Neural progenitor cell (in vitro differentiated cells): ENCODE data around the gene FLT4. TPM values are rescaled to one million over a fixed set of nuclear protein-coding genes. Genes with fewer than 3 reads are reported as not detected.
A peak's percentile ranks its signal among the peaks of the same experiment; 100 is the strongest.

ENCODE experiments used
- DNase-seq: peaks from one replicate; pipeline ENCODE4 v3.0.0-alpha.2; 2016; ENCODE audit warnings: low spot score
- H2AFZ ChIP-seq: fragments of 200-600 bp; sonication (generic); replicated peaks from 2 replicates; pipeline ENCODE4 v1.6.1; 2016; ENCODE audit warnings: antibody characterized with exemption
- H3F3A ChIP-seq: fragments of 200-600 bp; sonication (generic); 2 replicates; pipeline ENCODE4 v1.6.1; 2016; ENCODE audit warnings: antibody characterized with exemption, low read depth
- H3K27ac ChIP-seq: fragments of 200-600 bp; sonication (generic); 2 replicates; pipeline ENCODE4 v1.5.1; 2016; ENCODE audit warnings: mild to moderate bottlenecking
- H3K27me3 ChIP-seq: fragments of 200-600 bp; sonication (generic); 2 replicates; pipeline ENCODE4 v1.6.1; 2016; ENCODE audit warnings: mild to moderate bottlenecking, moderate library complexity
- H3K36me3 ChIP-seq: fragments of 200-600 bp; sonication (generic); 2 replicates; pipeline ENCODE4 v1.5.1; 2016
- H3K4me1 ChIP-seq: fragments of 200-600 bp; sonication (generic); 2 replicates; pipeline ENCODE4 v1.6.1; 2016; ENCODE audit warnings: mixed run types
- H3K4me2 ChIP-seq: fragments of 200-600 bp; sonication (generic); 2 replicates; pipeline ENCODE4 v1.6.1; 2016
- H3K4me3 ChIP-seq: fragments of 200-600 bp; sonication (generic); 2 replicates; pipeline ENCODE4 v1.5.1; 2016
- H3K79me2 ChIP-seq: fragments of 200-600 bp; sonication (generic); 2 replicates; pipeline ENCODE4 v1.6.1; 2016; ENCODE audit warnings: low read depth
- H3K9ac ChIP-seq: fragments of 200-600 bp; sonication (generic); 2 replicates; pipeline ENCODE4 v1.6.1; 2016
- H3K9me3 ChIP-seq: fragments of 200-600 bp; sonication (generic); 2 replicates; pipeline ENCODE4 v1.5.1; 2016; ENCODE audit warnings: low read depth
- H4K20me1 ChIP-seq: fragments of 200-600 bp; sonication (generic); 2 replicates; pipeline ENCODE4 v1.6.1; 2016; ENCODE audit warnings: low read depth
- H3K27ac Mint-ChIP-seq: 3 replicates; pipeline ENCODE4 v1.8.0; 2021; ENCODE audit warnings: mixed read lengths
- H3K27me3 Mint-ChIP-seq: 2 replicates; pipeline ENCODE4 v1.8.0; 2022; ENCODE audit warnings: low read depth, mild to moderate bottlenecking, inconsistent platforms, moderate library complexity, mixed read lengths; ENCODE audit not compliant: insufficient read depth
- H3K36me3 Mint-ChIP-seq: 3 replicates; pipeline ENCODE4 v1.8.0; 2021; ENCODE audit warnings: mixed read lengths
- H3K4me1 Mint-ChIP-seq: 3 replicates; pipeline ENCODE4 v1.8.0; 2021; ENCODE audit warnings: mixed read lengths
- H3K4me3 Mint-ChIP-seq: 3 replicates; pipeline ENCODE4 v1.8.0; 2021; ENCODE audit warnings: mild to moderate bottlenecking, moderate library complexity, mixed read lengths
- H3K9me3 Mint-ChIP-seq: 3 replicates; pipeline ENCODE4 v1.8.0; 2020; ENCODE audit warnings: mixed read lengths
- CTCF ChIP-seq: fragments of 200-600 bp; sonication (generic); IDR thresholded peaks from 2 replicates; pipeline ENCODE4 v1.5.1; 2017; ENCODE audit warnings: antibody characterized with exemption, mild to moderate bottlenecking
- EZH2 ChIP-seq: fragments of 200-600 bp; sonication (generic); IDR thresholded peaks from 2 replicates; pipeline ENCODE4 v1.6.1; 2017; ENCODE audit warnings: antibody characterized with exemption, mild to moderate bottlenecking, moderate library complexity
- EZH2phosphoT487 ChIP-seq: fragments of 200-600 bp; sonication (generic); IDR thresholded peaks from 2 replicates; pipeline ENCODE4 v1.6.1; 2017; ENCODE audit warnings: antibody characterized with exemption
- total RNA-seq: library from RNA; depleted of rRNA; stranded (reverse); fragments of >200 nt; gene quantifications from 2 replicates; pipeline ENCODE4 v1.2.3, GENCODE V29; 2015; ENCODE audit warnings: low replicate concordance

Gene FLT4
- total RNA-seq, 1 donor from 2014 or later, result 2.3 TPM

DNA sequence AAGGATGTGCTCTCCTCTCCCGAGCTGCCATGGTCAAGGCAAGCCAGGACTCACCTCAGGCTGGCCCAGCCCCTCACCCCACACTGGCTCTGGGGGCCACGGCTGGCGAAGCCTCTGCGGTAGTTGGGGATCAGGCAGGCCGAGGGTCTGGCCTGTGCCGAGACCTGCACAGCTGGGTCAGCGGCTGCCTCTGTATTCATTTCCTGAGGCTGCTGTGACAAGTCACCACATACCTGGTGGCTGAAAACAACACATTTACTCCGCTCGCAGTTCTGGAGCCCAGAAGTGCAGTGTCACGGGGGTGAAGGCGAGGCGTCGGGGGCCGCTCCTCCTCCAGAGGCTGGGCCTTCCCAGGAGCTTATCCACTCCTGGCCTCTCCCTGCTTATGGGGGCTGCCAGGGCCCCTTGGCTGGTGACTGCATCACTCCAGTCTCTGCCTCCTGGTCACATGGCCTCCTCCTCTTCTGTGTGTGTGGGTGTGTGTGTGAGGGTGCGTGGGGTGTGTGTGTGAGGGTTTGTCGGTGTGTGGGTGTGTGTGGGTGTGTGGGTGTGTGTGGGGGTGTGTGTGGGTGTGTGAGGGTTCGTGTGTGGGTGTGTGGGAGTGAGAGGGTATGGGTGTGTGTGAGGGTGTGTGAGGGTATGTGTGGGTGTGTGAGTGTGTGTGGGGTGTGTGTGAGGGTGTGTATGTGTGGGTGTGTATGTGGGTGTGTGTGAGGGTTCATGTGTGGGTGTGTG lies 54.9 kb downstream of the FLT4 start:
- DNase-seq, result no peak
- no peak overlapping the region for H3K27ac Mint-ChIP-seq
- H3K9me3 Mint-ChIP-seq, result peaks cover 2% of the 10 kb centered on the region
- H3K27ac ChIP-seq, result no peak overlapping the region
- H3K27me3 Mint-ChIP-seq, result peaks cover 28% of the 10 kb centered on the region
- H3K27me3 ChIP-seq, result peaks cover 45% of the 10 kb centered on the region
- no peaks in the 10 kb centered on the region for H3K79me2 ChIP-seq
- H3F3A ChIP-seq, result peaks cover 3% of the 10 kb centered on the region
- H3K9me3 ChIP-seq, result no peaks in the 10 kb centered on the region
- TF ChIP-seq EZH2 (no peak), EZH2phosphoT487 (no peak), CTCF (no peak)
- no peaks in the 10 kb centered on the region for H4K20me1 ChIP-seq
- peaks cover 10% of the 10 kb centered on the region for H3K4me1 Mint-ChIP-seq
- no peak overlapping the region for H3K4me3 Mint-ChIP-seq
- H3K36me3 Mint-ChIP-seq, result peaks cover 2% of the 10 kb centered on the region
- H3K4me1 ChIP-seq, result peaks cover 12% of the 10 kb centered on the region
- H3K4me2 ChIP-seq, result no peak overlapping the region
- H3K4me3 ChIP-seq, result no peak overlapping the region
- no peak overlapping the region for H3K9ac ChIP-seq
- no peaks in the 10 kb centered on the region for H3K36me3 ChIP-seq
- H2AFZ ChIP-seq, result no peak overlapping the region

- Histone ChIP-seq H3K27me3 (peaks cover 53% of the 10 kb centered on the region), H3K9ac (no peak overlapping the region), H3K27ac (no peak overlapping the region), H3K9me3 (no peaks in the 10 kb centered on the region), H4K20me1 (no peaks in the 10 kb centered on the region), H3K36me3 (no peaks in the 10 kb centered on the region), H3K4me1 (peaks cover 12% of the 10 kb centered on the region), H2AFZ (no peak overlapping the region), H3F3A (peaks cover 3% of the 10 kb centered on the region), H3K79me2 (no peaks in the 10 kb centered on the region), H3K4me3 (no peak overlapping the region), H3K4me2 (no peak overlapping the region)
- TF ChIP-seq EZH2 (no peak), EZH2phosphoT487 (no peak)
- DNase-seq, result no peak
- H3K4me1 Mint-ChIP-seq, result peaks cover 11% of the 10 kb centered on the region
- H3K9me3 Mint-ChIP-seq, result no peaks in the 10 kb centered on the region
- H3K27me3 Mint-ChIP-seq, result peaks cover 37% of the 10 kb centered on the region
- no peak overlapping the region for H3K27ac Mint-ChIP-seq
- H3K4me3 Mint-ChIP-seq, result peak overlapping the region; percentile 35
- peaks cover 2% of the 10 kb centered on the region for H3K36me3 Mint-ChIP-seq
These were observed 55.8 kb downstream of the FLT4 start for GRCh38 chr5:180593446-180594206.

- Histone ChIP-seq H3K27me3 (peaks cover 68% of the 10 kb centered on the region), H3K4me1 (peaks cover 12% of the 10 kb centered on the region), H3K27ac (no peak overlapping the region), H3K36me3 (no peaks in the 10 kb centered on the region), H3K4me3 (no peak overlapping the region), H2AFZ (no peak overlapping the region), H3K4me2 (no peak overlapping the region), H3F3A (peaks cover 3% of the 10 kb centered on the region), H3K9ac (no peak overlapping the region), H3K79me2 (no peaks in the 10 kb centered on the region), H3K9me3 (no peaks in the 10 kb centered on the region), H4K20me1 (no peaks in the 10 kb centered on the region)
- peaks cover 2% of the 10 kb centered on the region for H3K36me3 Mint-ChIP-seq
- H3K4me3 Mint-ChIP-seq, result peak overlapping the region; percentile 55
- H3K9me3 Mint-ChIP-seq, result no peaks in the 10 kb centered on the region
- peaks cover 45% of the 10 kb centered on the region for H3K27me3 Mint-ChIP-seq
- TF ChIP-seq EZH2 (no peak), CTCF (no peak), EZH2phosphoT487 (no peak)
- H3K27ac Mint-ChIP-seq, result no peak overlapping the region
- DNase-seq, result no peak
- peaks cover 11% of the 10 kb centered on the region for H3K4me1 Mint-ChIP-seq
These were observed 57.2 kb downstream of the FLT4 start for GRCh38 chr5:180592176-180592575.
